Measurements from ENCODE around the gene SLC5A2. TPM values are rescaled to one million over a fixed set of nuclear protein-coding genes. Genes with fewer than 3 reads are reported as not detected.

The SLC5A2 gene
- total RNA-seq, 2 donors from 2014 or later: 0.55 to 0.62 TPM

DNA sequence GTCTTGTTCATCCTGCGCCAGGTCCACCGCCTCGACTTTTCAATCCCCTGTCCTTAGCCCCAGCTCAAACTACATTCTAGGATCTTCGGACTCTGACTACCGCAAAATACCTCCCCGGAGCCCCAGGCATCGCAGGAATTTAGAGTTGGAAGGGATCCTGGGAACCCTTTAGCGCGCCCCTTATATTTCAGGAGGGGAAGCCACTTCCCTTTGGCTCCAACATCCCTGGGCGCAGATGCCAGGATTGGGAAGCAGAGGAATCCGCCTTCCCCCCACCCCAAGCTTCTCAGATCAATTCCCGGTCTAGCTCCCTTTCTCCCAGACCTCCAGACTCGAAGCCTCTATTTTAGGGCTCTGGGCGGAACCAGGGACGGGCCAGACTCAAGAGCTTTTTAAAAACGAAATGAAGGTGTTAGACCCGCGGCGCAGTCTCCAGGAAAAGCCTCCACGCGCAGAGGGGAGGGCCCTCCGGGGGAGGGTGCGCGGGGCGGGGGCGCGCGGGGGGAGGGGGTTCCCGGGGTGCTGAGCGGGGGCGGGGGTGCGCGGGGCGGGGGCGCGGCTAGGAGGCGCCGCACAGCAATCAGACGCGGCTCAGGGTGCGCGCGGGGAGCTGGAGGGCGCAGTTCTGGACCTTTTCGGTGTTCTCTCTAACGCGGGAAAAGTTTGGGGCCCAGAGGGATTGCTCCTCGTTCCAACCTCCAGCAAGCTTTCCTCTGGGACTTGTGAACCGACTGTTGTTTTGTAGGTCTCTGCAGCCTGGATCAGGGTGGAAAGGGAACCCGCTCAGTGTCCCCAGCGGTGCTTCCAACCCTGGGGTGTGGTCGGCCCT lies 46.4 kb downstream of the SLC5A2 start:
- TF ChIP-seq POLR2A (IDR thresholded peaks at IDR 0.05) (no peak), POLR2AphosphoS5 (IDR thresholded peaks at IDR 0.05) (no peak)
- TF ChIP-seq, protein P1, sequence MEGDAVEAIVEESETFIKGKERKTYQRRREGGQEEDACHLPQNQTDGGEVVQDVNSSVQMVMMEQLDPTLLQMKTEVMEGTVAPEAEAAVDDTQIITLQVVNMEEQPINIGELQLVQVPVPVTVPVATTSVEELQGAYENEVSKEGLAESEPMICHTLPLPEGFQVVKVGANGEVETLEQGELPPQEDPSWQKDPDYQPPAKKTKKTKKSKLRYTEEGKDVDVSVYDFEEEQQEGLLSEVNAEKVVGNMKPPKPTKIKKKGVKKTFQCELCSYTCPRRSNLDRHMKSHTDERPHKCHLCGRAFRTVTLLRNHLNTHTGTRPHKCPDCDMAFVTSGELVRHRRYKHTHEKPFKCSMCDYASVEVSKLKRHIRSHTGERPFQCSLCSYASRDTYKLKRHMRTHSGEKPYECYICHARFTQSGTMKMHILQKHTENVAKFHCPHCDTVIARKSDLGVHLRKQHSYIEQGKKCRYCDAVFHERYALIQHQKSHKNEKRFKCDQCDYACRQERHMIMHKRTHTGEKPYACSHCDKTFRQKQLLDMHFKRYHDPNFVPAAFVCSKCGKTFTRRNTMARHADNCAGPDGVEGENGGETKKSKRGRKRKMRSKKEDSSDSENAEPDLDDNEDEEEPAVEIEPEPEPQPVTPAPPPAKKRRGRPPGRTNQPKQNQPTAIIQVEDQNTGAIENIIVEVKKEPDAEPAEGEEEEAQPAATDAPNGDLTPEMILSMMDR (IDR thresholded peaks at IDR 0.05): no peak
- H3K4me3 ChIP-seq: peak overlapping the region; percentile 14 to 31
- intact Hi-C loops (cut with DNase I): no loop called here
- no peak overlapping the region for H3K27ac ChIP-seq
- no peaks in the 10 kb centered on the region for H3K36me3 ChIP-seq
- 2% methylated on average over 37 of the region's 52 CpGs for WGBS
- DNase-seq (ENCODE audit: low spot score): no peak
- no peaks in the 10 kb centered on the region for H3K4me1 ChIP-seq (replicated peaks)
- no peaks in the 10 kb centered on the region for H3K9me3 ChIP-seq
- no peaks in the 10 kb centered on the region for H3K27me3 ChIP-seq (replicated peaks; ENCODE audit: insufficient read depth)

- 35% methylated on average over 17 of the region's 17 CpGs for WGBS
- intact Hi-C loops (cut with DNase I): no loop called here
- H3K36me3 ChIP-seq: no peaks in the 10 kb centered on the region
- H3K9me3 ChIP-seq: no peaks in the 10 kb centered on the region
- H3K4me3 ChIP-seq: peak overlapping the region; percentile 14 to 31
- no peak for DNase-seq (ENCODE audit: low spot score)
- H3K4me1 ChIP-seq (replicated peaks): no peaks in the 10 kb centered on the region
- H3K27ac ChIP-seq: no peak overlapping the region
- TF ChIP-seq POLR2A (IDR thresholded peaks at IDR 0.05) (no peak), POLR2AphosphoS5 (IDR thresholded peaks at IDR 0.05) (no peak)
- TF ChIP-seq, protein P1 (IDR thresholded peaks at IDR 0.05): no peak
- H3K27me3 ChIP-seq (replicated peaks; ENCODE audit: insufficient read depth): no peaks in the 10 kb centered on the region
Measured at GRCh38 chr16:31529937-31530312, 47.0 kb downstream of the SLC5A2 start.

DNA sequence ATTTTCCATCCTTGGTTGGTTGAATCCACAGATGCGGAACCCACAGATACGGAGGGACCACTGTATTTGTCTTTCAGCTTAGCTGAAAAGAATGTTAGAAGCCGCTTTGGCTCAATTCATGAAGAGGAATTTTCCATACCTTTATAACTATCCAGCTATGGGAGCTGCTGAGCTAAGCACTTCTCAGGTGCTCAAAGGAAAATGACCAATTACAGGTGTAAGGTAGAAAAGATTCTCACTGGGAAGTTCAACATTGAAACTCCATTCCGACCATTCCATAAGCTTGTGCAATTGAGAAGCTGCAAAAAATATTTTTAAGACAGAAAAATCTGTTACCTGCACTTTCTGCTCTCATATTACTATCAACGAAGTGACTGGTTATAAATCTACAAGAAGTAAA lies 47.5 kb downstream of the SLC5A2 start:
- H3K36me3 ChIP-seq: no peaks in the 10 kb centered on the region
- no peaks in the 10 kb centered on the region for H3K27me3 ChIP-seq (replicated peaks; ENCODE audit: insufficient read depth)
- intact Hi-C loops (cut with DNase I): no loop called here
- H3K27ac ChIP-seq: no peak overlapping the region
- 79% methylated on average over 5 of the region's 5 CpGs for WGBS
- H3K9me3 ChIP-seq: no peaks in the 10 kb centered on the region
- H3K4me3 ChIP-seq: no peak overlapping the region
- H3K4me1 ChIP-seq (replicated peaks): no peaks in the 10 kb centered on the region
- TF ChIP-seq, protein P1 (IDR thresholded peaks at IDR 0.05): no peak
- no peak for TF ChIP-seq POLR2AphosphoS5 (IDR thresholded peaks at IDR 0.05)
- no peak for TF ChIP-seq POLR2A (IDR thresholded peaks at IDR 0.05)
- no peak for DNase-seq (ENCODE audit: low spot score)

DNA sequence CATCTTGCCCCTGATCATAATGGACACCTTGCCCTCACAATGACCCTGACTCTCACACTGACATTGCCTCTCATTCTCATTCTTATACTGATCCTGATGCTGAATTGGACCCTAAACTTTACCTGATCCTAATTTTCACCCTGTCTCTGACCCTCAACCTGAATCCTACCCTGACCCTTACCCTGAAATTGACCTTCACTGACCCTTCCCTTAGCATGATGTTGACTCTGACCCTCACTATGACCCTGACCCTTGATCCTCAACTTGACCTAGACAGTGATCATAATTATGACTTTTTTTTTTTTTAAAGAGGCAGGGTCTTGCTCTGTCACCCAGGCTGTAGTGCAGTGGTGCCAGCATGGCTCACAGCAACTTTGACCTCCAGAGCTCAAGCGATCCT lies 48.2 kb downstream of the SLC5A2 start:
- WGBS: 93% methylated on average over 1 of the region's 1 CpG

More for the DNA sequence above, 48.2 kb downstream of the SLC5A2 start:
- no peak overlapping the region for H3K4me3 ChIP-seq
- H3K27me3 ChIP-seq (replicated peaks; ENCODE audit: insufficient read depth): no peaks in the 10 kb centered on the region
- H3K27ac ChIP-seq: no peak overlapping the region
- H3K4me1 ChIP-seq (replicated peaks): no peaks in the 10 kb centered on the region
- H3K36me3 ChIP-seq: no peaks in the 10 kb centered on the region
- H3K9me3 ChIP-seq: no peaks in the 10 kb centered on the region
- no peak for DNase-seq (ENCODE audit: low spot score)
- no peak for TF ChIP-seq POLR2A (IDR thresholded peaks at IDR 0.05)
- TF ChIP-seq, protein P1 (IDR thresholded peaks at IDR 0.05): no peak
- intact Hi-C loops (cut with DNase I): no loop called here
